ENCODE results near the gene NPR1. TPM values are rescaled to one million over a fixed set of nuclear protein-coding genes. Genes with fewer than 3 reads are reported as not detected.
A peak's percentile ranks its signal among the peaks of the same experiment; 100 is the strongest.

The NPR1 gene
- total and polyA plus RNA-seq, 2 of the 13 experiments (the other 11 are each of a cell fraction or from before 2014, with no cell fraction given) = not detected

GRCh38 chr1:153670859-153671627 is 7.4 kb upstream of the NPR1 start, which contains the start of gene ILF2 (continued):
- peak; percentile 77 for TF ChIP-seq KAT8 (CRISPR knock-in tag; IDR thresholded peaks at IDR 0.05)
- peak; percentile 76; the same call in 1 of the 2 replicates for TF ChIP-seq ZGPAT (CRISPR knock-in tag; IDR thresholded peaks at IDR 0.05)
- no peak for TF ChIP-seq DNMT1 (CRISPR knock-in tag; IDR thresholded peaks at IDR 0.05)
- TF ChIP-seq SMAD3 (CRISPR knock-in tag; IDR thresholded peaks at IDR 0.05) = peak; percentile 46; the same call in 1 of the 2 replicates
- TF ChIP-seq ZNF678 (CRISPR knock-in tag; IDR thresholded peaks at IDR 0.05) = no peak
- TF ChIP-seq SETDB1 (CRISPR knock-in tag; IDR thresholded peaks at IDR 0.05; ENCODE audit: borderline replicate concordance) = no peak
- TF ChIP-seq HMG20A (CRISPR knock-in tag; IDR thresholded peaks at IDR 0.05; ENCODE audit: borderline replicate concordance) = no peak
- peak; percentile 10; the same call in 1 of the 2 replicates for TF ChIP-seq RARA (CRISPR knock-in tag; IDR thresholded peaks at IDR 0.05)
- no peak for TF ChIP-seq MTA1 (CRISPR knock-in tag; IDR thresholded peaks at IDR 0.05; ENCODE audit: borderline replicate concordance)
- 0 out of 2 replicates have a peak, but pooled peaks have one; percentile 64 for TF ChIP-seq ZNF275 (CRISPR knock-in tag; IDR thresholded peaks at IDR 0.05; ENCODE audit: borderline replicate concordance)
- TF ChIP-seq HMGA1 (CRISPR knock-in tag; conservative IDR thresholded peaks at IDR 0.05) = no peak
- TF ChIP-seq POLR2AphosphoS5 (IDR thresholded peaks at IDR 0.05; ENCODE audit: low read depth, low read length) = peak; percentile 96
- no peak for TF ChIP-seq ZNF318 (CRISPR knock-in tag; IDR thresholded peaks at IDR 0.05)
- peak; percentile 73 for TF ChIP-seq HDAC1 (CRISPR knock-in tag; IDR thresholded peaks at IDR 0.05)
- no peak for TF ChIP-seq ZNF329 (CRISPR knock-in tag; IDR thresholded peaks at IDR 0.05; ENCODE audit: low read depth)
- TF ChIP-seq ZNF549 (CRISPR knock-in tag; IDR thresholded peaks at IDR 0.05) = no peak
- TF ChIP-seq ARNT2 (CRISPR knock-in tag; IDR thresholded peaks at IDR 0.05; ENCODE audit: low read depth) = no peak
- no peak; the same call in 1 of the 2 replicates for TF ChIP-seq DRAP1 (CRISPR knock-in tag; IDR thresholded peaks at IDR 0.05)
- no peak for TF ChIP-seq ZBTB7B (CRISPR knock-in tag; IDR thresholded peaks at IDR 0.05)

Measured in HepG2 (cell line).